ENCODE data around the gene KIF5C. TPM values are rescaled to one million over a fixed set of nuclear protein-coding genes. Genes with fewer than 3 reads are reported as not detected.

KIF5C gene
- total RNA-seq, 1 donor from 2014 or later, result 0.73 TPM

GRCh38 chr2:148954536-148954935 is 79.5 kb downstream of the KIF5C start:
- intact Hi-C loops (cut with DNase I), result no loop called here
- no peak for DNase-seq (ENCODE audit: low spot score)

GRCh38 chr2:148955798-148956197 is 80.8 kb downstream of the KIF5C start:
- DNase-seq (ENCODE audit: low spot score), result no peak
- intact Hi-C loops (cut with DNase I), result no loop called here

GRCh38 chr2:148957023-148957422 is 82.0 kb downstream of the KIF5C start:
- intact Hi-C loops (cut with DNase I), result no loop called here
- DNase-seq (ENCODE audit: low spot score), result no peak

- intact Hi-C loops (cut with DNase I), result no loop called here
- DNase-seq (ENCODE audit: low spot score), result no peak
These were observed 84.7 kb downstream of the KIF5C start for GRCh38 chr2:148959745-148960144.

- intact Hi-C loops (cut with DNase I), result no loop called here
- no peak for DNase-seq (ENCODE audit: low spot score)
These were observed 85.5 kb downstream of the KIF5C start for GRCh38 chr2:148960483-148960882.

- intact Hi-C loops (cut with DNase I), result no loop called here
- DNase-seq (ENCODE audit: low spot score), result no peak
These were observed 88.4 kb downstream of the KIF5C start for GRCh38 chr2:148963461-148963860.

GRCh38 chr2:148965623-148966437 is 90.8 kb downstream of the KIF5C start:
- intact Hi-C loops (cut with DNase I), result no loop called here
- DNase-seq (ENCODE audit: low spot score), result no peak

GRCh38 chr2:148966438-148966758 is 91.4 kb downstream of the KIF5C start:
- intact Hi-C loops (cut with DNase I), result no loop called here
- no peak for DNase-seq (ENCODE audit: low spot score)

GRCh38 chr2:148967056-148967455 is 92.0 kb downstream of the KIF5C start:
- intact Hi-C loops (cut with DNase I), result no loop called here
- DNase-seq (ENCODE audit: low spot score), result no peak

GRCh38 chr2:148967578-148967977 is 92.6 kb downstream of the KIF5C start:
- intact Hi-C loops (cut with DNase I), result no loop called here
- no peak for DNase-seq (ENCODE audit: low spot score)

- intact Hi-C loops (cut with DNase I), result no loop called here
These were observed 93.3 kb downstream of the KIF5C start for GRCh38 chr2:148968301-148968700.

GRCh38 chr2:148968776-148969319 is 93.8 kb downstream of the KIF5C start:
- DNase-seq (ENCODE audit: low spot score), result no peak
- intact Hi-C loops (cut with DNase I), result no loop called here

More at GRCh38 chr2:148968301-148968700, 93.3 kb downstream of the KIF5C start:
- no peak for DNase-seq (ENCODE audit: low spot score)

GRCh38 chr2:148969659-148970061 is 94.6 kb downstream of the KIF5C start:
- intact Hi-C loops (cut with DNase I), result no loop called here

GRCh38 chr2:148970385-148970784 is 95.4 kb downstream of the KIF5C start:
- intact Hi-C loops (cut with DNase I), result no loop called here
- no peak for DNase-seq (ENCODE audit: low spot score)

More at GRCh38 chr2:148969659-148970061, 94.6 kb downstream of the KIF5C start:
- no peak for DNase-seq (ENCODE audit: low spot score)

GRCh38 chr2:148971547-148971946 is 96.5 kb downstream of the KIF5C start:
- DNase-seq (ENCODE audit: low spot score), result no peak
- intact Hi-C loops (cut with DNase I), result no loop called here

GRCh38 chr2:148974095-148974494 is 99.1 kb downstream of the KIF5C start:
- intact Hi-C loops (cut with DNase I), result no loop called here
- DNase-seq (ENCODE audit: low spot score), result no peak

- intact Hi-C loops (cut with DNase I), result no loop called here
- DNase-seq (ENCODE audit: low spot score), result no peak
These were observed 103.1 kb downstream of the KIF5C start for GRCh38 chr2:148978026-148978685.

- intact Hi-C loops (cut with DNase I), result no loop called here
- DNase-seq (ENCODE audit: low spot score), result no peak
These were observed 103.7 kb downstream of the KIF5C start for GRCh38 chr2:148978706-148979105.

GRCh38 chr2:148979164-148979918 is 104.3 kb downstream of the KIF5C start:
- intact Hi-C loops (cut with DNase I), result no loop called here
- no peak for DNase-seq (ENCODE audit: low spot score)

GRCh38 chr2:148979919-148980277 is 104.9 kb downstream of the KIF5C start:
- DNase-seq (ENCODE audit: low spot score), result no peak
- intact Hi-C loops (cut with DNase I), result no loop called here
